HG02943 (cell line): Measurements from ENCODE around the gene IL17RA.

ENCODE experiments used
- ATAC-seq: cut with Tn5 transposase; IDR thresholded peaks from one replicate; pipeline ENCODE4 v1.9.1; 2021; ENCODE audit warnings: mild to moderate bottlenecking, low read depth, moderate library complexity; ENCODE audit not compliant: unreplicated experiment

IL17RA gene

DNA sequence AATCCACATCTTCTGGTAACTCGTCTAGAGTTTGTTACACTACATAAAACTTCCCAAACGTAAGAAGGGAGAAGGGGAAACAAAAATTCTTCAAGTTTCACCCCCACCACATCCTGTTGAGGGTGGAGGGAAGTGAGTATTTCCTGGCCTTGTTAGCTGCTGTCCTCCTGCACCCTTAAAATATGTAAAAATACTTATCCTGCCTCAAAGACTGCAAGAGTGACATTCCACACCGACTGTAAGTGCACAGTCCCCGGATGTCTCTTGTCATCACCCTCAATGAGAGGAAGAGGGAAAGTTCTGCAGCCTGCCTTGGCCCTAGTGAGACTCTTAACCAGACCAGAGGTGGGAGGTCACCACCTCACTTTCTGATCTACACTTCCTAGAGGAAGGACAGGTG, 33.1 kb downstream of the IL17RA start:
- ATAC-seq: no peak

DNA sequence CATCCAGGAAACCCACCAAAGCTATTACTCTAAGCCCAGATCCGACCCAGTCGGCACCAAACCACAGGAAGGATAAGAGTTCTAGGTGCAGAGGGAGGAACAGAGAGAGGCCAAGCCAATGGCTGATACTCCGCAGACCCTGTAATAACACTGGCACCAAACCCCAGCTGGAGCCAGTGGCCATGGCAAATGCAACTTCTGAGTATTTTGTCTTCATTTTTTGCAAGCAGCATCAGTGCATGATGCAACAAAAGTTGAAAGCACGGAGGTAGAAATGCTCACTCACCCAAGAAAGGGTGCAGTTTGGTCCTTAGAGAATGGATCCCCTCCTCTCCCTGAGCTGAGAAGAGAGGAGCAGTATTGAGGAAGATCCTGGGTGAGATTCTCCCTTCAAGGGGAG, 33.5 kb downstream of the IL17RA start:
- ATAC-seq: no peak

DNA sequence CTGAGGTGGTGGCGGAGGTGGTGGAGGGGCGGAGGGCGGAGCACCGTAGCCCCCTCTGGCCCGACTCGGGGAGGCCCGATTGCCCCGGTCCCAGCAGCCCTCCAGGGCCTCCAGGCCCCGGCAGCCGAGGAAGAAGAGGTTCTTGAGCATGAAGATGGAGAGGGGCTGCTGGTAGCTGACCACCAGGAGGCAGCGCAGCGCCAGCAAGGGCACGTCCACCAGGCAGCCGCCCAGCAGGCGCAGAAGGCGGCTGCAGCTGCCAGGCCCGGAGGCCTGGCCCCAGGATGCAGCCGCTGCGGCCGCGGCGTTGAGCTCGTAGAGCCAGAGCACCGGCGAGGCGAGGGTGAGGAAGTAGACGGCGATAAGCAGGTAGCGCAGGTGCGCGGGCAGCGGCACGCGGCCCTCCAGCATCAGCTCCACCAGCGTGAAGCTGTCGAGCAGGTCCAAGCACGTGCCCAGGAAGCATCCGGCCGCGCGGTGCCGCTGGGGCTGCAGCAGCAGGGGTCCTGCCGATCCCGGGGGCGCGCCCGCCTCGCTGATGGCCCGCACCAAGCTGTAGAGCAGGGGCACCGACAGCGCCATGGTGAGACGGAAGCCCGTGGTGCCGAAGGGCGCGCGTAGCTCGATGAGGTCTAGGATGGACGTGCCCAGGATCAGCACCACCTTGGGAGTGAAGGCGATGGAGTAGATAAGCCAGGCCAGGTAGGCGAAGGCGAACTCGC, 34.8 kb downstream of the IL17RA start:
- no peak for ATAC-seq

DNA sequence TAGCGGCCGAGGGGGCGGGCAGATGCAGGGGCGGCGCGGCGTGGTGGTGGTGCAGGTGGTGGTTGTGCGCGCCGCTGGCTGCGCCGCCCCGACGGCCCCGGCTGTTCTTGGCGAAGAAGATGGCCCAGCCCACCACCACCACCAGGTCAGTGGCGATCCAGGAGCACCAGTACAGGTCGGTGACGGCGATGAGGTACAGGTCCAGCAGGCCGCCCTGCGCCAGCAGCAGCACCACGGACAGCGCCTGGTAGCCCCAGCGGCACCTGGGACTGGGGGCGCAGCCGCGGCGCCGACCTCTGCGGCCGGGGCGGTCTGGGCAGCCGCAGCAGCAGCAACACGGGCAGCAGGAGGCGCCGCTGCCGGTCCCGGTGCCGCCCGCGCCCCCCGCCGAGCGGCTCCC, 35.5 kb downstream of the IL17RA start:
- ATAC-seq: no peak

DNA sequence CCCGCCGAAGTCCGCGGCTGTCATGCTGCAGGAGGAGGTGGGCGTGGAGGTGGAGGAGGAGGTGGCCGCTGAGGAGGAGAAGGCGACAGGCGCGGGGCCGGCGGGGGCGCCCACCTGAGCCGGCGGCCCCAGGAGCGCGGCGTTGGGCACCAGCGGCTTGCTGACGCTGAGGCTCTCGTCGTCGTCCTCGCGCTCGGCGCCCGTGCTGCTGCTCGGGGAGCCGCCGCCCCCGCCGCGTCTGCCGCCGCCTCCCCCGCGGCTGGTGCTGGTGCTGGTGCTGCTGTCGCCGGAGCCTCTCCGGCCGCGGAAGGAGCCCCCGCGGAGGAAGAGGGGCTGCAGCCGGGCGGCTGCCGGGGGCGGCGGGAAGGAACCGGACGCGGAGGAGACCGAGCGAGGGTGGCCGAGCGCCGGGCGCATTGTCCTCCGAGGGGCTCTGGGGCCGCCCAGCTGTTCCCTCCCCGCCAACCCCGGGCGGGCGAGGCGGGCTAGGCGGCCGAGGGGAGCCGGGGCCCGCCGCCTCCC, 36.0 kb downstream of the IL17RA start:
- no peak for ATAC-seq

DNA sequence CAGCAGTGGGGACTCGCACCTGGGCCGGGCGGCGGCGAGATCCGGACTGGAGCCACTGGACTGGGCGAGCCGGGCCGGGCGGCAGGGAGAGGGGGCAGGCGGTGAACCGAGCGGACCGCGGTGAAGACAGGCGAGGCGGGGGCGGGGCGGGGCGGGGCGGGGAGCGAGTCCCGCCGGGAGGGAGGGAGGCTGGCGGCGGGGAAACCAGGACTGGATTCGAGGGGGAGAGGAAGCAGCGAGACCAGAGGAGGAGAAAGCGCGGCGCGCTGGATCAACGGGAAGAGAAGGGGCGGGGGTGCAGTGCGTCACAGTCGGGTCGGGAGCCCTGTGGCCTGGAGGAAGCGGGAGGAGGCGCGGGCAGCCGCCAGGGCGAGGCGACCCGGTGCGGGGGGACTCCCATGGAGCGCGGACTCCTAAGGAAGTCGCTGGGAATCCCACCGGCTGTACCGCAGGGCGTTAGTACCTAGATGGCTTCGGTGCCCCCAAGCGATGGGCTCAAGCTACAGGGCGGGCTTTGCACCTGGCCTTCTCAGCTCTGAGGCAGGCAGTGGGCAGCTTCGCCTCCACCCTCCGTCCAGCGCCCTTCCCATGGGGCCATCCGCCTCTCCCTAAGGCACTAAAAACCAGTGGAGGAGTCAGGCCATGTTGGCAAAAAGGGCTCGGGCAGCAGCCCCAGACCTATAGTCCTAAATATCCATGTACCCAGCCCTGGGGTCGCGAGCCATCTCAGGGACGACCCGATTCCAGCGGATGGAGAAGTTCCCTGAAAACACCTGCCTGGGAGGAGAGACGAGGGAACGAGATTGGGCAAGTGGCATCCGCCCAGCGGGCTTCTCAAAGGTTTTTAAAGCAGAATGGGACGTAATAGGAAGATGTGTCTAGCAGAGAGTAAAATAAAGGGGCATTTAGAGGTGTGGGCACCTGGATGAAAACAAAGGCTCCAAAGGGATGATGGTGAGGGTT, 36.7 kb downstream of the IL17RA start, which contains the start of gene TMEM121B:
Gene TMEM121B, minus strand, starts transcription at position 128 of the 963 bp plus-strand sequence. CDS start 233 bp downstream, outside the sequence.
- no peak for ATAC-seq

DNA sequence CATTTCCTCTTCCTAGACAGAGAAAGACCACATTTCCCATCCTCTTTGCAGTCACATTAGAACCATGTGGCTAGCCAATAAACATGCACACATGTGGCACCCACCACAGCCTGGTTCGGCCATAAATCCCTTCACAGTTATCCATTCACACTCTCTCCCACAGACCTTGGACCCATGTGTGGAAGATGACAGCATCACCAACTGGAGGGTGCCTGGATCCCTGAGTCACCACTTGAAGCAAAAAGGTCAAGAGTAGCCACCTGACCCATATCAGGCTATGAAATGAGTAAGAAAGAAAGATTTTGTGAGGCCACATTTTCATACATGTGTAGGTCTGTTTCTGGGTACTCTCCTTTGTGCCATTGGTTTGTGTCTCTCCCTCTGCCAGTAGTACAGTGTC, 45.4 kb downstream of the IL17RA start:
- ATAC-seq: no peak

DNA sequence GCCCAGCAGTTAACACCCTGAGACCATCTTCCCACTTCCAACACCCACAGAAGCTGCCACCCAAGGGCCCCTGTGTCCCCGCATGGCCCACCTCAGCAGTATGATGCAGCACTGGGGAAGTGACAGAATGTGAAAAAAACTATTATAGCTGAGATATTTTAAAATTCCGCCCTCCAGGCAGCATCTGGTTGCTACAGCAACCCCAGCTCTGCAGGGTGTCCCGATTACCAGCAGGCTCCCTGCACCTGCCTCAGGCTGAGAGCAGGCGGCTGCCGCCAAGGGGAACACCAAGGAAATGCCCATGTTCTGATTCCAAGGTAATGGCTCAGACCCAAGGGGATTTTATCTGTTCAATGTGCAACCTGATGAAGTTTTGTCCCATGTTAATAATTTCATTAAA, 46.9 kb downstream of the IL17RA start:
- no peak for ATAC-seq

DNA sequence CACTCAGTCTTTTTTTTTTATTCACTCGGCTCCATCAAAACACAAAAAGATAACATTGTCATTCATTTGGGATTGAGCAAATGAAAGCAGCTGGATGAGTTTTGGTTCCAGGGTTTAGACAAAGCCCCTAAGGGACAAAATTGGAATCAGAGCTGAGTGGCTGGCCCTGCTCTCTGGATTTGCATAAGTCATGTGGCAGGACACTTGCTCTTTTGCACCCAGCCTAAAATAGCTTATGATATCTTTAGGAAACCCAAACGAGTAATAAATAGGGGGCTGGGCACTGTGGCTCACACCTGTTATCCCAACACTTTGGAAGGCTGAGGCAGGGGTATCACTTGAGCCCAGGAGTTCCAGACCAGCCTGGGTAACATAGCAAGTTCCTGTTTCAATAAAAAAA, 47.3 kb downstream of the IL17RA start:
- ATAC-seq: no peak

DNA sequence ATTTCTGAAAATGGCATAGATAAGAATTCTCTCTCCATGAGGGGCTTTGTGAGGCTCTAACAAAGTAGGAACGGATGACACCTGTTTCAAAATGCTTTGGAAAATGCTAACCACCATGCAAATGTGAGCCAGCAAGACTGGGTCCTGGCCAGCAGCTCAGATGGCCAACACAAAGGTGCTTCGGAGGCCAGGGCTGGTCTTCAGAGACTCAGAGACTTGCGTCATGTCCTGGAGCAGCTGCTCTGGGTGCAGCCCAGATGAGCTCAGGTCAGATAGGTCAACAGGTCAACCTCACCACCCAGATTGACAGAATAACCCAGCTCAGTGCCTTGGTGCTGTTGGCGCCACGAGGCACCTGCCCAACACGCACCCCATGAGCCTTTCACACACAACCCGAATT, 48.3 kb downstream of the IL17RA start:
- no peak for ATAC-seq

DNA sequence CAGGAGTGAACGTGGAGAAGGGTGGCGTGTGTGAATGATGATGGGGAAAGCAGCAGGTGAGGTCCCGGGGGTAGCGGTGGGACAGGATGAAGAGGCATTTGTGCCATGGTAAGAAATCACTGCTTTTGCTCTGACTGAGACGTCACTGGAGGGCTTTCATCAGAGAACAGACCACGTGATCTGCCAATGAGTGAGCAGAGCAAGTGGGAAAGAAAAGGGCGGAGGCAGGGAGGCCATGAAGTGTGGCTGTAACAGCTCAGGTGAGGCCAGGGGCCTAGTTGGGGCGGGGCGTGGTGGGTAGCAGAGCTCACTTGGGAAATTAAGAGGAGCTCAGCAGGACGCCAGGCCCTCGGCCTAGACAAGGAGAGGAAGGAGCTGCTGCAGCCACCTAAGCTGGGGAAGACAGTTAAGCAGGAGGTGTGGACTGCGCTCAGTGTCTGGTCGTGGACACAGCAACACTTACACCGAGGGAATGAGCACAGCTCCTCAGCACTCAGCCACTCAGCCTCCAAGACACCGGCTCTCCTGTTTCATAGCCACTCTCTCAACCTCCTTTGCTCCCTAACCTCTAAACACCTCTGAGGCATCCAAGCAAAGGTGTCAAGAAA, 50.5 kb downstream of the IL17RA start:
- no peak for ATAC-seq

DNA sequence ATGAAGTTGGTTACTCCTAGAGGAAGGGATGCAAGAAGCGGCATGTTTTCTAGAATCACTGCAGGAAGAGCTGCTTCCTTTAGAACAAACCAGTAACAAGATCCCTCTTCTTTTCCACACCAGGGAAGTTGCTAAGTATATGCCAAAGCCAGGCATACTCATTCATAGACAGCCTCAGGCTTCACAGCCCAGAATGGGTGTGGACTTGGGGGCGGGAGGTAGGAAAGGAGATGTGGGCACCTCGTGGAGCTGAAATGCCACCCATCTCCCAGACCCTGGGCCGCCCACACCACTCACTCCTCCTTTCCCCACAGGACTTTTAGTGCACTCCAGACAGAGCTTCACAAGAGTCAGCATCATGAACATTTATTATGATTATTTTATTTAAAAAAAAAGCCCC, 52.4 kb downstream of the IL17RA start:
- ATAC-seq: no peak

DNA sequence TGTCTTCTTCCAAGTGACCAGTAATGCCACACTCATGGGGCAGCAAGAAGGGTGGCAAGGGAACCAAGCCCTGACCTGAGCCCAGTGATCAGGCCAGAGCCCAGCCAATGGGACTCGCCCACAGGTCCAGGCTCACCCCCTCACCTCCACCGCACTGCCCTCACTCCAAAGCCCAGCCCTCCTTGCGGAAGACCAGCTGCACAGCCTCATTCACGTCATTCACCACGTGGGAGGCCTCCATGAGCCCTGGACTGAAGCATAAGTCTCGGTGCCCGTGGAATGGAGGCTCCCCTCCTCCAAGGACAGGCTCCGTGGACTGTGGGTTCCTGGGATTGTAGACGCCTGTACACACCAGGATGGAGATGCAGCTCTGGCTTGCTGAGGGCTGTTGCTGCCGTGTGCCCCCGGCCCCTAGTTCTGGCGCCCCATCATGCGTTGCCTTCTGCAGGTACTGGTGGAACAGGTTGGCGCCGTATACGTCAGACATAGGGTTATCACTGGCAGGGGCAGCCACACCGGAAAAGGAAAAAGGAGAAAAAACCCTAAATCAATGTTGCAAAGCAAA, 53.1 kb downstream of the IL17RA start:
- ATAC-seq: no peak

DNA sequence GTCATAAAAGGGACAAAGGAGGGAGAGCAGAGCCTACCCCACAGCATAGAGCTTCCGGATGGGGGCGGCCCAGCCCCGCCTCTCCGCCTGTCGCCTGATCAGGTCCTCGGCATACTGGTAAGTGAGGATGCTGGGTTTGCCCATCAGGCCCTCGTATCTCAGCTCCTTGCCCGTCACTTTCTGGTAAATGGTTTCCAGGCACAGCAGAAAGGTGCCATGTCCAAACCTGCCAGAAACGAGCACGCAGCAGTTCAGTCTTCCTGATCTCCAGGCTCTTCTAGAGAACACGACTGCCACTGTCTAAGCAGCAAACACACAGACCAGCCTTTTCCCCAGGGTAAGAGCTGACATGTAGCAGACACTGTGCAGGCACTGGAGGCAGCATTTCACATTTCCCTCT, 53.7 kb downstream of the IL17RA start:
- no peak for ATAC-seq

DNA sequence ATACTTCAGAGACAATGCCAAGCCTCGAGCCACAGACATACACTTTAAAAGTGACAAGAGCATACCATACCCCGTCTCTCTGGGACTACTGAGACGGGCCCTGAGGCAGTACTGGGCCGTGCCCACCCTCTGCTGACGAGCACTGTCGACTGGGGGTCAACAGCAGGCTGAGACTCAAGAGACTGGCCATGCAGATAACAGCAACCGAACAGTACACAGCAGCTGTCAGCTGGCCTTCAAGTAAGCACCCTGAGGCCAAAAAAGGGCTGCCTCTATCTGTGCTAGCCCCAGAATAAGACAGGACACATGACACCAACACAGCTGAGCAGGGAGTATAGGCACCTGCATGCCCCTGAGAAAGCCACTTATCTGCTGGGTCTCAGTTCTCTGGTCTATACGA, 55.2 kb downstream of the IL17RA start:
- no peak for ATAC-seq

DNA sequence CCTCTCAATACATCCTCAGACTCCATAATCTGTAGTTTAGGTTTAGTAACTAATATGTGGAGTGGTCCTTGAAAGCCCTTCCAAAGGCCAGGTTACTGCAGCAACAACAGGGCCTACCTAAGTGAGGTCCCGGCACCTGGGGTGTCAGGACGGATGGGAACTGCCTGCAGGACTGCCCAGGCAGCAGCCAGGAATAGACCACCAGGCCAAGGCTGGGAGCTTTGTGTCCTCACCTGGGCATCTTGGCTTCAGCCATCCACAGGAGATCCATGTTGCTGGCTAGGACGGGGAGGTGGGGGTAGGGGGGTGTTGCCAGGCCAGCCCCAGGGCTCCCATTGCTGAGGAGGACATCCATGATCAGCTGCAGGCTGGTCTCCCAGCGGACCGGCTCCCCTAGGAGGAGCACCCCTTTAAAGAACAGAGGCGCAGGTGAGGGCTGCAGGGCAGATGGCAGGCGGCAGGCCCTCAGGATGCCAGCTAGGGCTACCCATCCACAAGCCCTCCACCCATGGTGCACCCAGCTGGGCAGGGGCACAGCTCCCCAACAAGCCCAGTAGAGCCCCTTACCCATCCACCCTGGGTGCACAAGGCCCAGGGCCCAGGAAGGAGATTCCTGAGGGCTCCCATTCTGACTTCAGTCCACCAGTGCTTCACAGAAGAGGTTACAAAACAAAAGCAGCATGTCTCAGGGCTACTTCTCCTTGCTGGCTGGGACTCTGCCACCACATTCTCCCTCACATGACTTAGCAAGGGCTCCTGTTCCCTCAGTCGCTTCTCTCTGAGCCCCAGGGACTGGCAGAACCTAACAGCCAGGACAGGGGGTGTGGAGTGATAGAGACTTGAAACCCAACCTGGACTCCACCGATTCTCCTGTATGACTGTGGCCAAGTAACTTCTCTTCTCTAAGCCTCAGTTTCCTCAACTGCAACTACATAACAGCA, 56.3 kb downstream of the IL17RA start:
- no peak for ATAC-seq

DNA sequence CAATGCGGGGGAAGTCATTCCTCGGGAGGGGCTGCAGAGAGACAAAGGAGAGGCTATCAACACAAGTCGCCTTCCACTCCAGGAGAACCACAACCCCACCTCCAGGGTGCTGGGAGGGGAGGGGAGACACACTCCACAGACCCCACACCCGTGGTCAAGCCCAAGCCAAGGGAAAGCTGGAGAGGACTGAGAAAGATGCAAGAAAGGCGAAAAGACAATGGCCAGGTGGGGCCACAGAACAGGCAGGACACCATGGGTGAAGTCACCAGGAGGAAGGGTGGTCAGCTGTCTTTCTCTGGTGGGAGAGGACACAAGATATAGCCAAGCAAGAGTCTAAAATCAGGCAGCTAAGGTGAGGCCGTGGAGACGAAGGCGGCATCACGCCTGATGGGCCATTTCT, 58.3 kb downstream of the IL17RA start:
- ATAC-seq: no peak

DNA sequence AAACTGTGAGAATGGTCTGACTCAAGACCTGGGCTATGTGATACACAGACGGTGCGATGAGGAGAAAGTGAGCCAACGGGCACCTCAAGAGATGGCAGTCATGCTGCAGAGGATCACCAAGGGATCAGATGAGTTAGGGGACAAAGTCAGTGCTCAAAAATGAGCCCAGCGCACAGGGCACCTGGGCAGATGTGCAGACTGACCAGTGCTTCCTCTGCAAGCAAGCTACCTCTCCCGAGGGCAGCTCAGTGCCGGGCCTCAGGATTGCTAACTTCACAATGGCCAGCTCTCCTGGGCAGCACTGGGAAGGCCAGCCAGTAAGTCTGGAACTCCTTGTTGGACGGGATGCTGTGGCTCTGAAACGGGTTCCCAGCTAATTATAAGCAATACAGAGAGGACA, 59.0 kb downstream of the IL17RA start:
- ATAC-seq: no peak

DNA sequence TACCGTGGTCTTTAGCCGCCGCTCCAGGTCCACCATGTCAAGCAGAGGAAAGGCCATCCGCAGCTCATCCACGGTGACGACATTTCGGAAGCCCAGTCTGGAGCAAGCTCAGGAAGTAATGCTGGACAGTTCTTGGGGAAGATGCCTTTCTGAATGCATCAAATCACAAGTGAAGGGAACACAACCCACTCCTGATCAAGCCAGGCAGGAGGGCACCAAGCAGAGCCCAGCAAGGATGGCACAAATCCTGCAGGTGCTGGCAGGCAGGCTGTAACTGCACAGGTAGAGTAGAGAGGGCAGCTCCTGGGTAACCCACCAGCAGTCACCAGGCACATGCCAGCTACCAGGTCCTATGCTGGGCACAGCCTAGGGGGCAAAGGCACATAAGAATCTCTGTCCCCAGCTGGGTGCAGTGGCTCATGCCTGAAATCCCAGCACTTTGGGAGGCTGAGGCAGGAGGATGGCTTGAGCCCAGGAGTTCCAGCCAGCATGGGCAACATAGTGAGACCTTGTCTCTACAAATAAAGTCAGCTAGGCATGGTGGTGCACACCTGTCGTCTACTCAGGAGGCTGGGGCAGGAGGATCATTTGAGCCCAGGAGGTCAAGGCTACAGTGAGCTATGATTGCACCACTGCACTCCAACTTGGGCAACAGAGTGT, 60.4 kb downstream of the IL17RA start:
- no peak for ATAC-seq
